WTC11 (cell line): Measurements from ENCODE around the gene AK5.

Source experiments
- AFF4 ChIP-seq: sonication (generic); formaldehyde crosslinking; IDR thresholded peaks from 2 replicates; pipeline ENCODE4 v1.8.1; 2023; ENCODE audit warnings: mild to moderate bottlenecking, missing genetic modification reagents, borderline replicate concordance
- ATF3 ChIP-seq: sonication (generic); formaldehyde crosslinking; conservative IDR thresholded peaks from 2 replicates; pipeline ENCODE4 v1.8.1; 2022; ENCODE audit warnings: mild to moderate bottlenecking, missing genetic modification reagents
- CBFB ChIP-seq: sonication (generic); formaldehyde crosslinking; IDR thresholded peaks from 2 replicates; pipeline ENCODE4 v1.8.1; 2022; ENCODE audit warnings: mild to moderate bottlenecking, low read depth, missing genetic modification reagents
- FOXK1 ChIP-seq: sonication (generic); formaldehyde crosslinking; IDR thresholded peaks from 2 replicates; pipeline ENCODE4 v1.8.0; 2022; ENCODE audit warnings: mild to moderate bottlenecking, moderate library complexity, missing genetic modification reagents
- NFE2L1 ChIP-seq: sonication (generic); formaldehyde crosslinking; IDR thresholded peaks from 2 replicates; pipeline ENCODE4 v1.8.1; 2023; ENCODE audit warnings: missing genetic modification reagents
- PRDM15 ChIP-seq: sonication (generic); formaldehyde crosslinking; IDR thresholded peaks from 2 replicates; pipeline ENCODE4 v1.8.0; 2022; ENCODE audit warnings: missing genetic modification reagents
- SP1 ChIP-seq: sonication (generic); formaldehyde crosslinking; conservative IDR thresholded peaks from 2 replicates; pipeline ENCODE4 v1.8.1; 2022; ENCODE audit warnings: missing genetic modification reagents
- ZNF121 ChIP-seq: sonication (generic); formaldehyde crosslinking; IDR thresholded peaks from 2 replicates; pipeline ENCODE4 v1.8.0; 2023; ENCODE audit warnings: missing genetic modification reagents
- ZNF219 ChIP-seq: sonication (generic); formaldehyde crosslinking; IDR thresholded peaks from 2 replicates; pipeline ENCODE4 v1.8.0; 2023; ENCODE audit warnings: missing genetic modification reagents, mild to moderate bottlenecking, borderline replicate concordance
- ZNF416 ChIP-seq: fragments of 250-450 bp; sonication (Bioruptor Pico); IDR thresholded peaks from 2 replicates; pipeline ENCODE4 v1.9.0; 2021; ENCODE audit warnings: mild to moderate bottlenecking, inconsistent platforms
- TF ChIP-seq, protein P1 (sequence below): fragments of 200-600 bp; IDR thresholded peaks from 2 replicates; pipeline ENCODE4 v1.8.0; 2022; ENCODE audit warnings: antibody characterized with exemption
- TF ChIP-seq, protein P2 (sequence below): sonication (generic); formaldehyde crosslinking; IDR thresholded peaks from 2 replicates; pipeline ENCODE4 v1.8.0; 2022; ENCODE audit warnings: mild to moderate bottlenecking, missing genetic modification reagents

DNA sequence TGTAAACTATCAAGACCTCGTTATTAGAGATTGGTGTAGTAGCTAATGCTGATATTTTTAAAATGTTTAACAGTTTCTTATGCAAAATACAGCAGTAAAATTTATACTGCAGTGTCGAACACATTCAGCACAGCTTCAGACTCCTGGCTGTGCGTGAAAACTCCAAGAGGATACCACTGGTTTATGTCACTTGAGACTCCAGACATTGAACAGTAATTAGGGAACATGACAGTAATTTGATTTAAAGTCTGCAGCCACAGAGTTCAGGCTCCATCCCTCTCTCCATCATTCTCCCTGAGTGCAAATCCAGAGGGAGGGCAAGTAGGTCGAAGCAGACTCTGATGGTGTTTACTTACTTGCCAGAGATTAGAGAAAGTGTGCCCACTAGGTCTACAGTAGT, 94.2 kb downstream of the AK5 start:
- TF ChIP-seq FOXK1 (CRISPR knock-in tag) (no peak), SP1 (no peak), ZNF219 (CRISPR knock-in tag) (no peak), CBFB (no peak), NFE2L1 (no peak), ATF3 (CRISPR knock-in tag) (no peak), PRDM15 (no peak), AFF4 (CRISPR knock-in tag) (no peak), ZNF121 (no peak), ZNF416 (CRISPR knock-in tag) (no peak)
- TF ChIP-seq, protein P1, sequence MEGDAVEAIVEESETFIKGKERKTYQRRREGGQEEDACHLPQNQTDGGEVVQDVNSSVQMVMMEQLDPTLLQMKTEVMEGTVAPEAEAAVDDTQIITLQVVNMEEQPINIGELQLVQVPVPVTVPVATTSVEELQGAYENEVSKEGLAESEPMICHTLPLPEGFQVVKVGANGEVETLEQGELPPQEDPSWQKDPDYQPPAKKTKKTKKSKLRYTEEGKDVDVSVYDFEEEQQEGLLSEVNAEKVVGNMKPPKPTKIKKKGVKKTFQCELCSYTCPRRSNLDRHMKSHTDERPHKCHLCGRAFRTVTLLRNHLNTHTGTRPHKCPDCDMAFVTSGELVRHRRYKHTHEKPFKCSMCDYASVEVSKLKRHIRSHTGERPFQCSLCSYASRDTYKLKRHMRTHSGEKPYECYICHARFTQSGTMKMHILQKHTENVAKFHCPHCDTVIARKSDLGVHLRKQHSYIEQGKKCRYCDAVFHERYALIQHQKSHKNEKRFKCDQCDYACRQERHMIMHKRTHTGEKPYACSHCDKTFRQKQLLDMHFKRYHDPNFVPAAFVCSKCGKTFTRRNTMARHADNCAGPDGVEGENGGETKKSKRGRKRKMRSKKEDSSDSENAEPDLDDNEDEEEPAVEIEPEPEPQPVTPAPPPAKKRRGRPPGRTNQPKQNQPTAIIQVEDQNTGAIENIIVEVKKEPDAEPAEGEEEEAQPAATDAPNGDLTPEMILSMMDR, result no peak
- TF ChIP-seq, protein P2, sequence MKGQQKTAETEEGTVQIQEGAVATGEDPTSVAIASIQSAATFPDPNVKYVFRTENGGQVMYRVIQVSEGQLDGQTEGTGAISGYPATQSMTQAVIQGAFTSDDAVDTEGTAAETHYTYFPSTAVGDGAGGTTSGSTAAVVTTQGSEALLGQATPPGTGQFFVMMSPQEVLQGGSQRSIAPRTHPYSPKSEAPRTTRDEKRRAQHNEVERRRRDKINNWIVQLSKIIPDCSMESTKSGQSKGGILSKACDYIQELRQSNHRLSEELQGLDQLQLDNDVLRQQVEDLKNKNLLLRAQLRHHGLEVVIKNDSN (CRISPR knock-in tag), result no peak
